ENCODE results near the gene IGSF9B.

Gene IGSF9B

GRCh38 chr11:133977067-133977677 is 20.4 kb upstream of the IGSF9B start:
- peak; percentile 74 for DNase-seq (ENCODE audit: low spot score)
- in situ Hi-C loops (cut with MboI; ENCODE audit: low pct_unique_long_range_greater_than_20kb, low sequenced_read_pairs, unreplicated experiment): no loop called here
- no peak for TF ChIP-seq CTCF (IDR thresholded peaks at IDR 0.05; ENCODE audit: extremely low read depth, insufficient read depth, missing control alignments)

GRCh38 chr11:133975488-133975849 is 18.7 kb upstream of the IGSF9B start:
- in situ Hi-C loops (cut with MboI; ENCODE audit: low pct_unique_long_range_greater_than_20kb, low sequenced_read_pairs, unreplicated experiment): no loop called here
- no peak for TF ChIP-seq CTCF (IDR thresholded peaks at IDR 0.05; ENCODE audit: extremely low read depth, insufficient read depth, missing control alignments)
- DNase-seq (ENCODE audit: low spot score): no peak

GRCh38 chr11:133974836-133975487 is 18.2 kb upstream of the IGSF9B start:
- in situ Hi-C loops (cut with MboI; ENCODE audit: low pct_unique_long_range_greater_than_20kb, low sequenced_read_pairs, unreplicated experiment): no loop called here
- TF ChIP-seq CTCF (IDR thresholded peaks at IDR 0.05; ENCODE audit: extremely low read depth, insufficient read depth, missing control alignments): no peak
- DNase-seq (ENCODE audit: low spot score): no peak

- TF ChIP-seq CTCF (IDR thresholded peaks at IDR 0.05; ENCODE audit: extremely low read depth, insufficient read depth, missing control alignments): no peak
- DNase-seq (ENCODE audit: low spot score): no peak
- in situ Hi-C loops (cut with MboI; ENCODE audit: low pct_unique_long_range_greater_than_20kb, low sequenced_read_pairs, unreplicated experiment): no loop called here
Measured at GRCh38 chr11:133971881-133972280, 15.1 kb upstream of the IGSF9B start.

GRCh38 chr11:133969112-133969511 is 12.3 kb upstream of the IGSF9B start:
- no peak for TF ChIP-seq CTCF (IDR thresholded peaks at IDR 0.05; ENCODE audit: extremely low read depth, insufficient read depth, missing control alignments)
- DNase-seq (ENCODE audit: low spot score): no peak
- in situ Hi-C loops (cut with MboI; ENCODE audit: low pct_unique_long_range_greater_than_20kb, low sequenced_read_pairs, unreplicated experiment): no loop called here

- TF ChIP-seq CTCF (IDR thresholded peaks at IDR 0.05; ENCODE audit: extremely low read depth, insufficient read depth, missing control alignments): no peak
- DNase-seq (ENCODE audit: low spot score): no peak
- in situ Hi-C loops (cut with MboI; ENCODE audit: low pct_unique_long_range_greater_than_20kb, low sequenced_read_pairs, unreplicated experiment): no loop called here
Measured at GRCh38 chr11:133968300-133968699, 11.5 kb upstream of the IGSF9B start.
